Naive B cell (primary cell): ENCODE measurements around the gene ANKH. TPM values are rescaled to one million over a fixed set of nuclear protein-coding genes. Genes with fewer than 3 reads are reported as not detected.
"Not testable (repeated sequence)": the region's sequence is repeated elsewhere in the genome, so short reads cannot be mapped to it uniquely, and the experiment has no call there.

Experiments
- ATAC-seq, 2 donors: fragments of 150-1000 bp; cut with Tn5 transposase; 2 replicates each; pipeline ENCODE4 v1.10.0; 2021; ENCODE audit warnings: low read depth in 2 of 2, mild to moderate bottlenecking in 2 of 2, moderate library complexity in 2 of 2
- DNase-seq: peaks from one replicate; pipeline ENCODE4 v3.0.0; 2022
- H3K27ac Mint-ChIP-seq, 6 donors: one replicate each; pipeline ENCODE4 v1.8.0; 2020 to 2022; ENCODE audit warnings: mild to moderate bottlenecking in 6 of 6, mixed read lengths in 6 of 6, moderate library complexity in 5 of 6, inconsistent platforms in 2 of 6
- H3K27me3 Mint-ChIP-seq, 3 donors: one replicate each; pipeline ENCODE4 v1.8.0; 2021 to 2022; ENCODE audit warnings: mixed read lengths in 3 of 3, mild to moderate bottlenecking in 1 of 3
- H3K36me3 Mint-ChIP-seq, 2 donors: one replicate each; pipeline ENCODE4 v1.8.0; 2020 to 2022; ENCODE audit warnings: mixed read lengths in 2 of 2, inconsistent platforms in 1 of 2, mild to moderate bottlenecking in 1 of 2
- H3K4me1 Mint-ChIP-seq, 3 donors: one replicate each; pipeline ENCODE4 v1.8.0; 2020 to 2022; ENCODE audit warnings: mixed read lengths in 3 of 3, inconsistent platforms in 1 of 3, mild to moderate bottlenecking in 1 of 3, moderate library complexity in 1 of 3
- H3K4me3 Mint-ChIP-seq, 8 donors: one replicate each; pipeline ENCODE4 v1.8.0; 2020 to 2022; ENCODE audit warnings: mild to moderate bottlenecking in 8 of 8, mixed read lengths in 8 of 8, moderate library complexity in 8 of 8, inconsistent platforms in 2 of 8
- H3K9me3 Mint-ChIP-seq, 7 donors: one replicate each; pipeline ENCODE4 v1.8.0; 2020 to 2022; ENCODE audit warnings: mixed read lengths in 7 of 7, mild to moderate bottlenecking in 5 of 7, inconsistent platforms in 2 of 7, moderate library complexity in 1 of 7
- polyA plus RNA-seq, 6 donors: library from polyadenylated mRNA; unstranded; fragments of 300-500 nt; fragmentation: Illumina TruSeq; gene quantifications; one replicate each; pipeline ENCODE4 v1.2.3, GENCODE V29; 2021; ENCODE audit warnings: low read depth in 6 of 6

Gene ANKH
- polyA plus RNA-seq, 6 donors from 2014 or later = 7.4 to 14.7 (median 11.8) TPM

DNA sequence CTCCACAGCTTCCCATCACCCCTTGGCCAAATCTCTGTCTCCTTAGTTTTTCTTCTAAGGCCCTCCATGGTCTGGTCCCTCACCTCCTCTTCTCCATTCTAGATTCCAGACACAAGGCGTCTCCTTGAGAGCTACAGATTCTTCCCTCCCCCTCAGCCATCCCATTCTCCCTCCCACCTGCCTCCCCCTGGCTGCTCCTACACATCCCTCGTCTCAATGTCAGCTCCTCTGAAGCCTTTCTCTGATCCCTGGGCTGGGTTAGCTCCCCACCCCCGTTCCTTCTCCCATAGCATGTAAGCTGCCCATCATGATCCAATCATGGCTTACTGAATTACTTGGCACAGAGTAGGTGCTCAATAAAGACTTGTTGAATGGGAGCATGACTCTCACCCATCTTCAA, 69.0 kb downstream of the ANKH start:
- Mint-ChIP-seq H3K36me3 (peaks cover 7 to 18% of the 10 kb centered on the region in 2 donors), H3K27ac (peak overlapping the region in 1 of 6 donors; percentile 2), H3K4me1 (peaks cover 5 to 16% (median 12%) of the 10 kb centered on the region in 3 donors), H3K9me3 (no peaks in the 10 kb centered on the region), H3K4me3 (peak overlapping the region in 1 of 8 donors; percentile 17), H3K27me3 (no peaks in the 10 kb centered on the region)
- ATAC-seq (no peak), DNase-seq (no peak)

GRCh38 chr5:14801792-14802191, 69.8 kb downstream of the ANKH start:
- H3K4me3 Mint-ChIP-seq = no peak overlapping the region
- H3K4me1 Mint-ChIP-seq = peaks cover 5 to 17% (median 17%) of the 10 kb centered on the region in 3 donors
- H3K27ac Mint-ChIP-seq = peak overlapping the region in 2 of 6 donors; percentile 19 to 23
- ATAC-seq = no peak
- no peaks in the 10 kb centered on the region for H3K9me3 Mint-ChIP-seq
- no peak for DNase-seq
- H3K36me3 Mint-ChIP-seq = peaks cover 7 to 18% of the 10 kb centered on the region in 2 donors
- no peaks in the 10 kb centered on the region for H3K27me3 Mint-ChIP-seq

- Mint-ChIP-seq H3K4me1 (peaks cover 4 to 19% (median 9%) of the 10 kb centered on the region in 3 donors), H3K27ac (peak overlapping the region in 1 of 6 donors; percentile 33), H3K36me3 (peaks cover 0 to 18% of the 10 kb centered on the region in 2 donors)
- ATAC-seq, H3K9me3 Mint-ChIP-seq, H3K4me3 Mint-ChIP-seq, H3K27me3 Mint-ChIP-seq, DNase-seq: not testable (repeated sequence)
These were observed 74.2 kb downstream of the ANKH start for GRCh38 chr5:14797385-14797784.

DNA sequence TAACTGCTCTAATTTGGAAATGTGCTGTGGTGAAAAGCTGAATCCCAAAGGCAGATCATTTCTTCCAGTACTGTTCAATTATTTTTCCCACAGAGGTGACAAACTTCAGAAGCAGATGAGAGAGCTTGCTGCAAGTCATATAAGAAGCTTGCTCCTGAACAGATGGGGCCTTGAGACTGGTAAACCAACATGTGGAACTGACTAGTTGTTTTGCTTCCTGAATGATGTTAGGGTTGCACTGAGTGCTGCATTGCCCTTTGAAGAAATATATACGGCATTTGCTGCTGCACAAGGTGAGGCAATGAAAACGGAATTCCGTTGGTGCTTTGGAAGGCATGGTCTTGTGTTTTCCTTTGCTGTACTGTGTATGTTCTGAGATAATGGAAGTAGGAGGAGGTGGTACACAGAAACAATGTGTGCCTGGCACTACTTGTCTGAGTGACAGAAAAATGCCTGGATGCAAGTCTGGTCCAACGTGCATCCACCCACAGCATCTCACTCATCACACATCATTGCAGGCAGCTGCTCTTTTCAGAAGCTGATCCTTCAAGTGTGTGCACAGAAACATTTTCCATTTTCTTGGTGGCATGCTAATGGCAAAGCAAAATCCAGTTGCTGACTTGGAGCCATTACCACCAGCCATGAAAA, 76.9 kb downstream of the ANKH start:
- no peak for ATAC-seq
- no peak for DNase-seq

GRCh38 chr5:14793851-14794250, 77.7 kb downstream of the ANKH start:
- DNase-seq = no peak
- no peak for ATAC-seq
- Mint-ChIP-seq H3K4me3 (no peak overlapping the region), H3K27ac (no peak overlapping the region), H3K4me1 (peaks cover 15 to 26% (median 19%) of the 10 kb centered on the region in 3 donors), H3K36me3 (peaks cover 0 to 14% of the 10 kb centered on the region in 2 donors), H3K9me3 (no peaks in the 10 kb centered on the region), H3K27me3 (no peaks in the 10 kb centered on the region)

More for the DNA sequence above, 76.9 kb downstream of the ANKH start:
- peaks cover 0 to 17% of the 10 kb centered on the region in 2 donors for H3K36me3 Mint-ChIP-seq
- H3K27me3 Mint-ChIP-seq = no peaks in the 10 kb centered on the region
- H3K27ac Mint-ChIP-seq = no peak overlapping the region
- no peak overlapping the region for H3K4me3 Mint-ChIP-seq
- peaks cover 15 to 26% (median 19%) of the 10 kb centered on the region in 3 donors for H3K4me1 Mint-ChIP-seq
- no peaks in the 10 kb centered on the region for H3K9me3 Mint-ChIP-seq

- Mint-ChIP-seq H3K4me3 (peak overlapping the region in 1 of 8 donors; percentile 62), H3K36me3 (peaks cover 0 to 17% of the 10 kb centered on the region in 2 donors)
These were observed 80.7 kb downstream of the ANKH start for GRCh38 chr5:14790911-14791310.

DNA sequence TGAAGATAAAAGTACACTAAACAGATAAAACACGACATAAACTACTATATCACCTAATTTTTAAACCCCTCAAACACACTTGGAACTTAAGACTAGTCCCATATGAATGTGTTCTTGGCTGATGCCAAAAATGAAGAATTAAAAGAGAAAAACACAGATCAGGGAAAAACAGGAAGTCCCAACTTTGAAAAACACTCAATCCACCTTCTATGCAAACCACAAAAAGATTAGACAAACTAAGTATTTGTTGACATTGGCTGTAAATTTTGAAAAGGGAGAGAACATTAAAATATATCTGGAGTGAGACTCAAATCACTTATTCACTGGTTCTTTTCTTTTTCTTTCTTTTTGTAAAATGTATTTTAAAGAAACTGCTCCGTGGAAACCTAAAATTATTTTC, 81.4 kb downstream of the ANKH start:
- no peak overlapping the region for H3K4me3 Mint-ChIP-seq
- DNase-seq = no peak
- no peaks in the 10 kb centered on the region for H3K9me3 Mint-ChIP-seq
- no peaks in the 10 kb centered on the region for H3K27me3 Mint-ChIP-seq
- no peak for ATAC-seq
- H3K36me3 Mint-ChIP-seq = peaks cover 0 to 17% of the 10 kb centered on the region in 2 donors
- no peak overlapping the region for H3K27ac Mint-ChIP-seq
- peaks cover 18 to 32% (median 27%) of the 10 kb centered on the region in 3 donors for H3K4me1 Mint-ChIP-seq

More at GRCh38 chr5:14790911-14791310, 80.7 kb downstream of the ANKH start:
- DNase-seq (no peak), ATAC-seq (no peak)
- Mint-ChIP-seq H3K4me1 (peaks cover 18 to 32% (median 27%) of the 10 kb centered on the region in 3 donors), H3K27me3 (no peaks in the 10 kb centered on the region), H3K27ac (peak overlapping the region in 2 of 6 donors; percentile 7 to 83), H3K9me3 (no peaks in the 10 kb centered on the region)

GRCh38 chr5:14787801-14788579, 83.6 kb downstream of the ANKH start:
- H3K4me1 Mint-ChIP-seq = peaks cover 18 to 32% (median 27%) of the 10 kb centered on the region in 3 donors
- DNase-seq (no peak), ATAC-seq (no peak)
- H3K27ac Mint-ChIP-seq = peak overlapping the region in 3 of 6 donors; percentile 42 to 93 (median 52)
- H3K36me3 Mint-ChIP-seq = peaks cover 0 to 17% of the 10 kb centered on the region in 2 donors
- no peak overlapping the region for H3K4me3 Mint-ChIP-seq
- H3K9me3 Mint-ChIP-seq = no peaks in the 10 kb centered on the region
- no peaks in the 10 kb centered on the region for H3K27me3 Mint-ChIP-seq

GRCh38 chr5:14783691-14784090, 87.9 kb downstream of the ANKH start:
- ATAC-seq (no peak), DNase-seq (no peak)
- no peaks in the 10 kb centered on the region for H3K9me3 Mint-ChIP-seq
- no peak overlapping the region for H3K4me3 Mint-ChIP-seq
- H3K36me3 Mint-ChIP-seq = peaks cover 19 to 26% of the 10 kb centered on the region in 2 donors
- peak overlapping the region in 2 of 6 donors; percentile 41 to 54 for H3K27ac Mint-ChIP-seq
- H3K4me1 Mint-ChIP-seq = peaks cover 15 to 24% (median 15%) of the 10 kb centered on the region in 3 donors
- H3K27me3 Mint-ChIP-seq = no peaks in the 10 kb centered on the region

GRCh38 chr5:14782591-14782990, 89.0 kb downstream of the ANKH start:
- no peak for DNase-seq
- Mint-ChIP-seq H3K27me3 (no peaks in the 10 kb centered on the region), H3K9me3 (no peaks in the 10 kb centered on the region), H3K4me3 (no peak overlapping the region), H3K4me1 (peaks cover 9 to 30% (median 23%) of the 10 kb centered on the region in 3 donors), H3K27ac (no peak overlapping the region), H3K36me3 (peaks cover 22 to 26% of the 10 kb centered on the region in 2 donors)
- ATAC-seq = no peak

DNA sequence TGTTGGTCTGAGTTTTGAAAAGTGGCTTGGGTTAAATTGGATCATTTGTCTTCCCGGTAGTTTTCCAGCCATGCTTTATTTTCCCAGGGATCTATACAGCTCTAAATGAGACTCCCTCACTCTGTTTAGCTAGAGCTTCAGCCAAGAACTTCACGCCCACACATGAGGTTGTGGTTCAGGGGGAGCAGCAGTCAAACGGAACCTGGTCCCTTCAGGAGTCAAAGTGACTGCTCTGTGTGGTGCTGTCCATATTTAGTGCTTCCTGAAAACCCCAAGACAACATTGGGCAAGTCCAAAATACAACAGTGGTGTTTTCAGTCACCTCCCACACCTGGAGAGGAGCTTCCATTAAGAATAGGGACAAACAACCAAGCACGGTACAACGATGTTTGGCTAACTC, 90.5 kb downstream of the ANKH start:
- no peak overlapping the region for H3K4me3 Mint-ChIP-seq
- H3K27ac Mint-ChIP-seq = peak overlapping the region in 1 of 6 donors; percentile 29
- DNase-seq (no peak), ATAC-seq (no peak)
- no peaks in the 10 kb centered on the region for H3K27me3 Mint-ChIP-seq
- H3K36me3 Mint-ChIP-seq = peaks cover 15 to 29% of the 10 kb centered on the region in 2 donors
- peaks cover under 1 to 22% (median 18%) of the 10 kb centered on the region in 3 donors for H3K4me1 Mint-ChIP-seq
- H3K9me3 Mint-ChIP-seq = no peaks in the 10 kb centered on the region

DNA sequence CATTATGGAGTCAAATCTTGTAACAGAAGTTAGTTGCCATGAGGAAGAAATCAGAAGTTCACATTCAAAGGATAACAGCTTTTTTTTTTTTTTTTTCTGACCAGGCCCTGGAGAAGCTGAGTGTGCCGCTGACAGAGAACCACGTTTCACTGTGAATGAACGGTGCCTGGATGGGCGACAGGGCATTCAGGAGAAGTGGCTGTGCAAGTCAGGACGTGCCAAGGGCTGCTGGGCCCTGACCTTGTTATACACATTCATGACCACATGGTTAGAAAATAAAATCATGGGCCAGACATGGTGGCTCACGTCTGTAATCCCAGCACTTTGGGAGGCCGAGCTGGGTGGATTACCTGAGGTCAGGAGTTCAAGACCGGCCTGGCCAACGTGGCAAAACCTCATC, 91.6 kb downstream of the ANKH start:
- no peaks in the 10 kb centered on the region for H3K9me3 Mint-ChIP-seq
- H3K4me3 Mint-ChIP-seq = no peak overlapping the region
- DNase-seq = no peak
- H3K36me3 Mint-ChIP-seq = peaks cover 20 to 39% of the 10 kb centered on the region in 2 donors
- H3K27ac Mint-ChIP-seq = no peak overlapping the region
- ATAC-seq = no peak
- H3K4me1 Mint-ChIP-seq = peaks cover 0 to 30% (median 16%) of the 10 kb centered on the region in 3 donors
- H3K27me3 Mint-ChIP-seq = no peaks in the 10 kb centered on the region

DNA sequence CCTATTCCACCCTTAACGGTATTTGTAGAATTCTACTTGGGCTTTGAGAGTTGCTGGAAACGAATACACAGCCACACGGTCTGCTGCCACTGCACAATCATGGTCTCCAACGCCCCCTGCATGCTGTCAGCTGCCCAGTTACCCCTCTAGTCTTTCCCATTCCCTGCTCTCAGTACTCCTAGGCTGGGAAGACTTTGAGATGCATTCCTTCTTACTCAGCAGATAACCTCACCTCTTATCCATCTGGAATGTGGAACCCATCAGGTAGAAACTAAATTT, 92.8 kb downstream of the ANKH start:
- H3K9me3 Mint-ChIP-seq = no peaks in the 10 kb centered on the region
- H3K4me1 Mint-ChIP-seq = peaks cover 0 to 30% (median 16%) of the 10 kb centered on the region in 3 donors
- peaks cover 20 to 39% of the 10 kb centered on the region in 2 donors for H3K36me3 Mint-ChIP-seq
- no peak overlapping the region for H3K4me3 Mint-ChIP-seq
- H3K27ac Mint-ChIP-seq = peak overlapping the region in 3 of 6 donors; percentile 38 to 44 (median 41)
- DNase-seq (no peak), ATAC-seq (no peak)
- no peaks in the 10 kb centered on the region for H3K27me3 Mint-ChIP-seq
